T-helper 17 cell (primary cell): ENCODE data around the gene HPN. TPM values are rescaled to one million over a fixed set of nuclear protein-coding genes. Genes with fewer than 3 reads are reported as not detected.
"Not testable (repeated sequence)": the region's sequence is repeated elsewhere in the genome, so short reads cannot be mapped to it uniquely, and the experiment has no call there.

ENCODE experiments used
- ATAC-seq: fragments of 150-1000 bp; cut with Tn5 transposase; 2 replicates; pipeline ENCODE4 v1.10.0; 2021; ENCODE audit warnings: mild to moderate bottlenecking, moderate library complexity
- DNase-seq, 3 donors: peaks; one replicate each; pipeline versions ENCODE4 v3.0.0 to v3.0.0-alpha.2; 2020 to 2021
- H3K9me3 ChIP-seq: one replicate; pipeline ENCODE4 v1.7.0; 2013; ENCODE audit warnings: low read length, mild to moderate bottlenecking; ENCODE audit not compliant: control insufficient read depth, poor library complexity, severe bottlenecking
- H3K27ac Mint-ChIP-seq: one replicate; pipeline ENCODE4 v1.8.0; 2022; ENCODE audit warnings: mild to moderate bottlenecking, moderate library complexity, mixed read lengths
- H3K27me3 Mint-ChIP-seq: one replicate; pipeline ENCODE4 v1.8.0; 2022; ENCODE audit warnings: mixed read lengths
- H3K36me3 Mint-ChIP-seq: one replicate; pipeline ENCODE4 v1.8.0; 2022; ENCODE audit warnings: low read depth, mixed read lengths
- H3K4me1 Mint-ChIP-seq: one replicate; pipeline ENCODE4 v1.8.0; 2022; ENCODE audit warnings: mild to moderate bottlenecking, mixed read lengths
- H3K4me3 Mint-ChIP-seq: one replicate; pipeline ENCODE4 v1.8.0; 2022; ENCODE audit warnings: mild to moderate bottlenecking, moderate library complexity, mixed read lengths
- total RNA-seq, 4 donors: library from RNA in 2 of 4; stranded (reverse) in 2 of 4; gene quantifications; one replicate each; pipeline ENCODE4 v1.2.3 and lab custom pipeline; 2022 to 2026

Gene HPN
- total RNA-seq, 2 donors from 2014 or later: 0.89 TPM; not detected in 1

GRCh38 chr19:35004517-35005255 is 36.8 kb upstream of the HPN start:
- Mint-ChIP-seq H3K36me3 (peaks cover 12% of the 10 kb centered on the region), H3K4me3 (peak overlapping the region; percentile 31), H3K4me1 (peaks cover 46% of the 10 kb centered on the region), H3K27me3 (no peaks in the 10 kb centered on the region), H3K27ac (peak overlapping the region; percentile 99)
- ATAC-seq (no peak), DNase-seq (no peak)
- no peaks in the 10 kb centered on the region for H3K9me3 ChIP-seq

GRCh38 chr19:35005256-35005977 is 36.1 kb upstream of the HPN start:
- H3K27ac Mint-ChIP-seq: no peak overlapping the region
- no peaks in the 10 kb centered on the region for H3K27me3 Mint-ChIP-seq
- peaks cover 45% of the 10 kb centered on the region for H3K4me1 Mint-ChIP-seq
- peaks cover 13% of the 10 kb centered on the region for H3K36me3 Mint-ChIP-seq
- ATAC-seq (no peak), DNase-seq (no peak)
- H3K4me3 Mint-ChIP-seq: no peak overlapping the region
- no peaks in the 10 kb centered on the region for H3K9me3 ChIP-seq

- not testable (repeated sequence) for ATAC-seq, DNase-seq, H3K27ac Mint-ChIP-seq
Measured at GRCh38 chr19:35006007-35006341, 35.5 kb upstream of the HPN start.

GRCh38 chr19:35006342-35006998 is 35.1 kb upstream of the HPN start:
- H3K9me3 ChIP-seq: no peaks in the 10 kb centered on the region
- Mint-ChIP-seq H3K36me3 (peaks cover 9% of the 10 kb centered on the region), H3K27ac (peak overlapping the region; percentile 83), H3K27me3 (no peaks in the 10 kb centered on the region), H3K4me3 (no peak overlapping the region), H3K4me1 (peaks cover 46% of the 10 kb centered on the region)
- DNase-seq (no peak), ATAC-seq (no peak)

More at GRCh38 chr19:35006007-35006341, 35.5 kb upstream of the HPN start:
- Mint-ChIP-seq H3K4me1 (peaks cover 47% of the 10 kb centered on the region), H3K36me3 (peaks cover 13% of the 10 kb centered on the region)
- H3K9me3 ChIP-seq, H3K27me3 Mint-ChIP-seq, H3K4me3 Mint-ChIP-seq: not testable (repeated sequence)

- Mint-ChIP-seq H3K36me3 (peaks cover 9% of the 10 kb centered on the region), H3K4me3 (no peak overlapping the region)
Measured at GRCh38 chr19:35006999-35007365, 34.5 kb upstream of the HPN start.

GRCh38 chr19:35007427-35007826 is 34.1 kb upstream of the HPN start:
- not testable (repeated sequence) for H3K4me3 Mint-ChIP-seq, H3K36me3 Mint-ChIP-seq
- H3K4me1 Mint-ChIP-seq: peaks cover 45% of the 10 kb centered on the region

More at GRCh38 chr19:35006999-35007365, 34.5 kb upstream of the HPN start:
- H3K4me1 Mint-ChIP-seq: peaks cover 45% of the 10 kb centered on the region
- H3K27ac Mint-ChIP-seq: peak overlapping the region; percentile 83
- H3K9me3 ChIP-seq: no peaks in the 10 kb centered on the region
- H3K27me3 Mint-ChIP-seq: no peaks in the 10 kb centered on the region
- ATAC-seq (no peak), DNase-seq (no peak)

GRCh38 chr19:35008891-35009341 is 32.6 kb upstream of the HPN start:
- no peak for ATAC-seq
- H3K9me3 ChIP-seq: no peaks in the 10 kb centered on the region
- Mint-ChIP-seq H3K27ac (peak overlapping the region; percentile 83), H3K36me3 (peaks cover 6% of the 10 kb centered on the region), H3K27me3 (no peaks in the 10 kb centered on the region), H3K4me1 (peaks cover 43% of the 10 kb centered on the region), H3K4me3 (no peak overlapping the region)
- no peak for DNase-seq

More at GRCh38 chr19:35007427-35007826, 34.1 kb upstream of the HPN start:
- not testable (repeated sequence) for DNase-seq, H3K9me3 ChIP-seq, ATAC-seq, H3K27me3 Mint-ChIP-seq
- peak overlapping the region; percentile 83 for H3K27ac Mint-ChIP-seq

- Mint-ChIP-seq H3K27ac (peak overlapping the region; percentile 98), H3K4me3 (peak overlapping the region; percentile 37), H3K36me3 (peaks cover 6% of the 10 kb centered on the region), H3K4me1 (peaks cover 46% of the 10 kb centered on the region), H3K27me3 (no peaks in the 10 kb centered on the region)
- ATAC-seq: no peak
- DNase-seq: no peak
- H3K9me3 ChIP-seq: no peaks in the 10 kb centered on the region
Measured at GRCh38 chr19:35009424-35010415, 31.8 kb upstream of the HPN start.

GRCh38 chr19:35011091-35011689 is 30.3 kb upstream of the HPN start:
- Mint-ChIP-seq H3K4me3 (peak overlapping the region; percentile 82), H3K27ac (peak overlapping the region; percentile 98), H3K4me1 (peaks cover 50% of the 10 kb centered on the region), H3K36me3 (peaks cover 6% of the 10 kb centered on the region), H3K27me3 (no peaks in the 10 kb centered on the region)
- DNase-seq (no peak), ATAC-seq (no peak)
- H3K9me3 ChIP-seq: no peaks in the 10 kb centered on the region

GRCh38 chr19:35011737-35012682 is 29.5 kb upstream of the HPN start:
- H3K9me3 ChIP-seq: no peaks in the 10 kb centered on the region
- Mint-ChIP-seq H3K27ac (peak overlapping the region; percentile 98), H3K4me3 (peak overlapping the region; percentile 95), H3K4me1 (peaks cover 43% of the 10 kb centered on the region), H3K27me3 (no peaks in the 10 kb centered on the region), H3K36me3 (peaks cover 3% of the 10 kb centered on the region)
- DNase-seq (no peak), ATAC-seq (no peak)

GRCh38 chr19:35013041-35013819 is 28.3 kb upstream of the HPN start:
- DNase-seq: peak; percentile 70 to 85 (median 81)
- peaks cover 46% of the 10 kb centered on the region for H3K4me1 Mint-ChIP-seq
- H3K4me3 Mint-ChIP-seq: peak overlapping the region; percentile 95
- H3K27ac Mint-ChIP-seq: peak overlapping the region; percentile 98
- peaks cover 6% of the 10 kb centered on the region for H3K36me3 Mint-ChIP-seq
- no peaks in the 10 kb centered on the region for H3K27me3 Mint-ChIP-seq
- H3K9me3 ChIP-seq: no peaks in the 10 kb centered on the region
- ATAC-seq: peak; percentile 81
